ENCODE data around the gene EPHB6.

EPHB6 gene

DNA sequence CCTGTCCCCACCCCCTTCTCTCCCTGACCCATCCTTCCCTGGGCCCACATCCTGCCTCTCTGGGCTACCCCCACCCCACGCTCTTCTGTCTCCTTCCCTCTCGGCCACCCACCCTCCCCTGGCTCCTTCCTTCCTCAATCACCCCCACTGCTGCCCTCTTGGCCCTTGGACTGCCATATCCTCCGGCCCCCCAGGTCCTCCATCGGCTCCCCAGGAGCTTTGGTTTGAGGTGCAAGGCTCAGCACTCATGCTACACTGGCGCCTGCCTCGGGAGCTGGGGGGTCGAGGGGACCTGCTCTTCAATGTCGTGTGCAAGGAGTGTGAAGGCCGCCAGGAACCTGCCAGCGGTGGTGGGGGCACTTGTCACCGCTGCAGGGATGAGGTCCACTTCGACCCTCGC lies 10.9 kb downstream of the EPHB6 start:
- no peak for DNase-seq

DNA sequence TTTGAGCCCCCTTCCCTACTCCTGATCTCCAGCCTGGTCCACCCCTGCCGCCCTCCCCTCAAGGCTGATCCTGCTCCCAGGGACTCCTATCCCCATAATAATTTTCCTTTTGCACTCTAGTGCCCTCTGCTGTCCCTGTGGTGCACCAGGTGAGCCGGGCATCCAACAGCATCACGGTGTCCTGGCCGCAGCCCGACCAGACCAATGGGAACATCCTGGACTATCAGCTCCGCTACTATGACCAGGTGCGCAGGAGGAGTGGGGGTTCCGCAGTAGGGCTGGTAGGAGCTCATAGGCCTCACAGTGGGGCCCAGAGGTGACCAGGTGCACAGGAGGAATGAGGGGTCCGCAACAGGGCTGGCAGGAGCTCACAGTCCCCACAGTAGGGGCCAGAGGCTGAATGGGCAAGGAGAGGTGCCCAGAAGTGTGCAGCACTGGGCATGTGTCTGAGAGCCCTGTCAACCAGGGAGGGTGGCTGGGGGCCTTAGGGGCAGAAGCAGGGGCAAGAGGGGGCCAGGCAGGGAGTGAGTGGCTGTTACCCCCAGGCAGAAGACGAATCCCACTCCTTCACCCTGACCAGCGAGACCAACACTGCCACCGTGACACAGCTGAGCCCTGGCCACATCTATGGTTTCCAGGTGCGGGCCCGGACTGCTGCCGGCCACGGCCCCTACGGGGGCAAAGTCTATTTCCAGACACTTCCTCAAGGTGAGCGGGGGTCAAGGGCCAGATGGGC lies 11.7 kb downstream of the EPHB6 start:
- DNase-seq: no peak

DNA sequence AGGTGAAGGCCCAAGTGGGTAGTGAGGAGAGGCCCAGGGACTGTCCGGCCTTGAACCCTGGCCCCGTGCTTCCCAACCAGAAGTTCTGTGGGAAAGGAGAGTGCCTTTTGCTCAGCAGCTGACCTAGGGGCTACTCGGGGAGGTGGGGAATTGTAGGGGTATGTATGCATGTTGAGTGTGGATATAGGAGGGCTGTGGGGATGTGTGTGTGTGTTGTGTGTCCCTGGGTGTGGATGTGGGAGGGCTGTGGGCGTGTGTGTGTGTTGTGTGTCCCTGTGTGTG lies 12.2 kb downstream of the EPHB6 start:
- DNase-seq: no peak

GRCh38 chr7:142867398-142868187 lies 12.7 kb downstream of the EPHB6 start:
- no peak for DNase-seq

DNA sequence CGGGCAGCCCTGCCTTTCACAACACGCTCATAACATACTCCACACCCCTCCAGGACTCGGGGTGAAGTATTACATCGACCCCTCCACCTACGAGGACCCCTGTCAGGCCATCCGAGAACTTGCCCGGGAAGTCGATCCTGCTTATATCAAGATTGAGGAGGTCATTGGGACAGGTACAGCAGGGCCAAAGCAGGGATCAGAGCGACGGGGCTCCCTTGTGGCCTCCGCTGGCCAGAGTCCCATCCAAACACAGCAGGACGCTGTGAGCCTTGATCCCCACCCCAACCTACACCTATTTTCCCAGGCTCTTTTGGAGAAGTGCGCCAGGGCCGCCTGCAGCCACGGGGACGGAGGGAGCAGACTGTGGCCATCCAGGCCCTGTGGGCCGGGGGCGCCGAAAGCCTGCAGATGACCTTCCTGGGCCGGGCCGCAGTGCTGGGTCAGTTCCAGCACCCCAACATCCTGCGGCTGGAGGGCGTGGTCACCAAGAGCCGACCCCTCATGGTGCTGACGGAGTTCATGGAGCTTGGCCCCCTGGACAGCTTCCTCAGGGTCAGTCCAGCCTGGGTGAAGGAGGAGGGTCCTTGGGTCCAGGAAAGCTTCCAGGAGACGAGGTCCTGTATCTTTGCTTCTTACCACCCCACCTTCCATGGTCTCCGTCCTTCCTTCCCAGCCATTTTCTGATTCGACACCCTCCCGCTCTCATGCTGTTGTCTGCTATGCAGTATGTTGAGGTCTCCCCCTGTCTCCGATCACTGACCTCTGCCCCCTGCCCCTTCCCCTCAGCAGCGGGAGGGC lies 13.5 kb downstream of the EPHB6 start:
- DNase-seq: no peak

DNA sequence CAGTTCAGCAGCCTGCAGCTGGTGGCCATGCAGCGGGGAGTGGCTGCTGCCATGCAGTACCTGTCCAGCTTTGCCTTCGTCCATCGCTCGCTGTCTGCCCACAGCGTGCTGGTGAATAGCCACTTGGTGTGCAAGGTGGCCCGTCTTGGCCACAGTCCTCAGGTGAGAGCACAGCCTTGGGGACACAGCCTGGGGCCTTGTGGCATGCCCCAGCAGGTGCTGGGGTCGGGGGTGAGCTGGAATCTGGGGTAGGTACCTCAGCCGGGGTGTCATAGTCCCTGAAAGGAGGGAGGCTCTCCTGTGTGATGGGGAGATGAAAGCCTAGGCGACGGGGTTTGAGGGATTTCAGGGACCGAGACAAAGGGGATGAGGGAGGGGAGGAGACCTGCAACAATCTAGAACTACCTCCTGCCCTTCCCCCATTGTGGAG lies 14.1 kb downstream of the EPHB6 start:
- DNase-seq: no peak

GRCh38 chr7:142869434-142869833 lies 14.6 kb downstream of the EPHB6 start:
- DNase-seq: no peak

GRCh38 chr7:142870147-142870559 lies 15.3 kb downstream of the EPHB6 start:
- no peak for DNase-seq

- DNase-seq: no peak
Measured at GRCh38 chr7:142870566-142871259, 15.8 kb downstream of the EPHB6 start.

- no peak for DNase-seq
Measured at GRCh38 chr7:142871260-142872105, 16.6 kb downstream of the EPHB6 start.

GRCh38 chr7:142872106-142872675 lies 17.3 kb downstream of the EPHB6 start:
- no peak for DNase-seq

DNA sequence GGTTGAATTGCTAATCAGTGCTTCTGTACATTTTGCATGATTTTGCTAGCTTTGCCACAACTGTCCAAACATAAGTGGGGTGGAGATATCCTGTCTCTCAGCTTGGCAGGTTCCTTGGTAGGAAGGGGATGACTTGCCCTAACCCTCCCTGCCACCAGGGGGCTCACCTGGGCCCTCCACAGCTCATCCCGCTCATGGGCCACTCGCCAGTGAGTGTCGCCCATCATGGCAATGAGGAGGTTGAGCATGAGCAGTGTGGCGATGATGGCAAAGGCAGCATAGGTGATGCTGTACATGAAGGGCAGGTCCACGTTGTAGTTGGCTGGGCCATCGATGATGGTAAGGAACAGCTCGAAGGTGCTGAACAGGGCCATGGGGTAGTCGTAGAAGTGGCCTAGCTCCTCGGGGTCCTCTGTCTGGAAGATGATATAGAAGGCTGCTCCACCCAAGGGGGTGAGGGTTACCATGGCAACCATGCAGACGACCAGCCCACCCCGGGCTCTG lies 18.5 kb downstream of the EPHB6 start:
- no peak for DNase-seq

DNA sequence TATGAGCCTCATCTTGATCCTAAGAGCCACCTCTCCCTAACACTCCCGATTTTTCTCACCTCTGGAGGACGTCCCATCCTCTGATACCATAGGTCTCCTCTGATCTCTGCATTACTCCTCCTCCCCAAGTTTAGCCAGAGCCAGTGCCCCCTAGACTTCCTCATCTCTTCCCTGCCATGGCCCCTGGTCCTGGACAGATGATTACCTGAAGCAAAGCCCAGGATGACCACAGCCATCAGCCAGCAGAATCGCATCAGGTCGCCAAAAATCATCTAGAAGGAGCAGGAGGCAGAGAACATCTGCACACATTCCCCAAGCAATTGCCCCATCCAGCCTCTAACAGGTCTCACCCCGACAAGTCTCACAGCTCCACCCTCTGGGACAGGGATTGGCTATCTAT lies 19.0 kb downstream of the EPHB6 start:
- no peak for DNase-seq

DNA sequence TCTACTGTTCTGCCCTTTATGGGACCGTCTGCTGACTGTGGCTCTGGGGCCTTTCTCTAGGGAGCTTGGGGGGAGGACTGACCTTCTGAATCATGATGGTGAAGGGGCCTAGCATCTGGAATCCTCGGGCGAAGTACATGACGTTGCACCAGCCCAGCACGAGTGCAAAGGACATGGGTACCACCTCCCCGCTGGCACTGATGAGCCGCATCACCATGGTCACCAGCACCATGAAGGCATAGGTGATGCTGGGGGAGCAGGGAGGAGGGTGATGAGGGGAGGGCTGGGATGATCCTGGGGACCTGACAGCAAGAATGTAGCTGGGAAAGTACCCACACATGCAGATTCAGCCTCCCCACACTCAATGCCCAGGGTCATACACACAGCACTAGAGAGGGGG lies 19.5 kb downstream of the EPHB6 start:
- no peak for DNase-seq

GRCh38 chr7:142874837-142875236 lies 20.0 kb downstream of the EPHB6 start:
- no peak for DNase-seq

GRCh38 chr7:142875456-142875855 lies 20.6 kb downstream of the EPHB6 start:
- DNase-seq: no peak

- DNase-seq: no peak
Measured at GRCh38 chr7:142876236-142876960, 21.5 kb downstream of the EPHB6 start.

DNA sequence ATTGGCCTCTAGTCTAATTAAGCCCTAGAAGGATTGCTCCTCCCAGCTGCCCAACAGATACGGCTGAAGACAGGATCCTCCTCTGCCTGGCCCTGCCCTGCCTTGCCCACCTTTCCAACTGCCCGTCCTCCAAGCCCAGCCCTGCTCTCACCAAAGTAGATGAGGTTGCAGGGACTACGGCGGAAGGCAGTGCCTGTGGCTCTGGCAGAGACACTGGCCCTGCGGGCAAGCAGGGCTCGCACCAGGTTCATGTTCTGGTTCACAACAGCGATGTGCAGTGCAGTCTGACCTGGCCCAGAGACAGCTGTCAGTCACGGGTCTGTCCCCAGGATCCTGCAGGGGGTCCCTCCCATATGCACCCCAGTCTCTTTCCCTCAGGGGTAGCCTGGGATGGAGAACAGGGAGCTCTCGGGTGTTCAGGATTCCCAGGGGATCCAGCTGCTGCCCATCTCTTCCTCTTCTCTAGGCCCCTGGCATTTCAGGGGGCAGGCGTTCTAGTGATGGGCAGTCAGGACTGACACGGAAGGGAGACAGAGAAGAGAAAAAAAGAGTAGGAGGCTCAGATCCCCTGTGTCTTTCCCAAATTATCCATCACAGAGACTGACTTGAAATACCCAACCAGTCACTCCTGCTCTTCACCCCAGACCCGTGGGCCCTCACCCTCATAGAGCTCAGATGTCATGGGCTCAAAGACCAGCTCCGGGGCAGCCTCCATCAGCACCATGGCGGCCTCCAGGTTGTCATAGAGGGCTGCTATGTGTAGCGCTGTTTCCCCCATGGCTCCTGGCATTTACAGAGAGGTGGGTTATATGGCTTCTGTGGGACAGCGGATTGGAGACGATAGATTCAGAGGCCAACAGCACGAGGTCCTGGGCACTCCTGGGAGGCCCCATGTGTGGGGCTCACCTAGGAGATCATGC lies 22.4 kb downstream of the EPHB6 start:
- DNase-seq: no peak

- no peak for DNase-seq
Measured at GRCh38 chr7:142878315-142878714, 23.4 kb downstream of the EPHB6 start.

- no peak for DNase-seq
Measured at GRCh38 chr7:142879060-142879459, 24.2 kb downstream of the EPHB6 start.

Data from effector CD4-positive, alpha-beta T cell (primary cell).